GM21381 (cell line): ENCODE data around the gene CTDNEP1.

ENCODE experiments used
- ATAC-seq: cut with Tn5 transposase; IDR thresholded peaks from one replicate; pipeline ENCODE4 v1.9.1; 2021; ENCODE audit warnings: mild to moderate bottlenecking, moderate library complexity; ENCODE audit not compliant: unreplicated experiment

Gene CTDNEP1

DNA sequence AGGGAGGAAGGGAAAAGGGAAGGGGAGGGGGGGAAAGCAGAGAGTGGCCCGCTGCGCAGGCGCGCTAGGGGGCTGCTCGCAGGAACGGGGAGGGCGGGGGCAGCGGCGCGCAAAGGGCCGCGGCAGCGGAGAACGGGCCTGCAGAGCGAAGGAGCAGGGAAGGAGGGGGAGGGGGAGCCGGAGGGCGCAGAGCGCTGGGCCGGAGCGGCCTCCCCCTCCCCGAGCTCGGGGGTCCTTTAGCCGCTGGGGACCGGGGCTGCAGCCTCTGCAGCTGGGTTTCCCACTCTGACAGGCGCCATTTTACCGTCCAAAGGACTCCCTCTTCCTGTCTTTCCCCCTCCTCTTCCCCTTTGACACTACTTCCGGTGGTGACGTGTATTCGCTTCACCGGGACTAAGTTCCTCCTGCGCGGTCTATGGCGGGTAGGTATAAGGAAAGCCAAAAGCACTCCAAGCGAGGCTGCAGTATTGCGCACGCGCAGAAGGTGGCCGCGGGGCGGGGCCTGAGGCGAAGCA is at the start of gene CTDNEP1:
Gene CTDNEP1 (minus strand): TSS at position 74 of the 515 bp plus-strand sequence. CDS start 438 bp downstream, outside the sequence.
- ATAC-seq, result peak; percentile 79

DNA sequence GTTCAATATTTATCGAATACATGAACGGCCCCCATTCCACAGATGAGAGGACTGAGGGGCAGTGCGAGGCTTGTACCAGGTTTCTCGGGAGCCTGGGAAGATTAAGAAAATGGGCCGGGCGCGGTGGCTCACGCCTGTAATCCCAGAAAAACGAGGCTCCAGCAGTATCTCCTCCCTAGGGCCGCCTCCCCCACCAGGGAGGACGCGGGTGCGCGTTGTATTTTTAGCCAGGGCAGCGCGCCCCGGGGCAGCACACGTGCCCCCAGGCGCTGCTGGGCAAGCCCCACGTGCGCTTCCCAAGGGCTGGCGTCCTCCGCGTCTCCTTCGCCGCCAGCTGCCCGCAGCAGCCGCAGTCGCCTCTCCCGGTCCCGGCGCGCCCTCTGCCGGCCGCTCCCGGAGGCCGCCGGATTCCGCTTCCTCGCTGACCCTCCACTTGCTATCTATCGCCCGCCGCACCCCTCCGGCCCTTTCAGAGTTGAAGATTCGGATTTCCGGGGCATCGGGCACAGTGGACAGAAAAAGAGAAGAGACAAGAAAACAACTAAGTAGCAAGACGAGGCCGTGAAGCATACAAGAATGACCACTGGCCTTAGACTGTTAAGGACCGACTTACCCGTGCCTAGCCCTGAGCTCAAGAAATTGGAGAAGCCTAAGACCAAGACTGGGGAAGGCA is 44.8 kb upstream of the CTDNEP1 start:
- ATAC-seq, result no peak

DNA sequence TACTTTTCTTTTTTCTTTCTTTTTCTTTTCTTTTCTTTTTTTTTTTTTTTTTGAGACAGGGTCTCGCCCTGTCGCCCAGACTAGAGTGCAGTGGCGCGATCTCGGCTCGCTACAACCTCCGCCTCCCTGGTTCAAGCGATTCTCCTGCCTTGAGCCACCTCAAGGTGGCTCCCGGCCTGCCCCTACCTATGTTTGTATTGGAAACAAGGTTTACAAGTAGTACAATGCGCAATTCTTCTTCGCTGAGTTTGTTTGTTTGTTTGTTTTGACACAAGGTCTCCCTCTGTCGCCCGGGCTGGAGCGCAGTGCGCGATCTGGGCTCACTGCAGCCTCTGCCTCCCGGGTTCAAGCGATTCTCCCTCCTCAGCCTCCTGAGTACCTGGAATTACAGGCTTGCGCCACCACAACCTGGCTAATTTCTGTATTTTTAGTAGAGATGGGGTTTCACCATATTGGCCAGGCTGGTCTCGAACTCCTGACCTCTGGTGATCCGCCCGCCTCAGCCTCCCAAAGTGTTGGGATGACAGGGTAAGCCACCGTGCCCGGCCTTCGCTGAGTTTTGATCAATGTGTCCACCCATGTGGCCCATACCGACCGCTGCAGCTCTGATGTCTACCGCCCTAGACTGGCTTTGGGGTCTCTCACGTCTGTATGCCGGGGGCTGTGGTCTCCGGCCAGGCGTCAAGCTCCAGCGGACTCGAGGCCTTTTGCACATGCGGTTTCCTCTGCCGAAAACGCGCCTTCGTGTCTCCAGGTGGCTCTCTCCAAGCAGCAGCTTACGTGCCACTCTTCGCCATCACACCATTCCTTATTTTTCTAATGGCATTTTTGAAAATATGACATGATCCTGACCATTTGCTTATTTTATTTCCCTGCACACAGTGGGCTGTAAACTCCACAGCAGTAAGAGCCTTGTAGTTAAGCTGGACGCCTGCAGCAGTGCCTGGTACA is 44.0 kb upstream of the CTDNEP1 start:
- ATAC-seq, result no peak

GRCh38 chr17:7294614-7295153 is 43.1 kb upstream of the CTDNEP1 start, which contains the start of gene YBX2:
YBX2 (minus strand) TSS chr17:7294639; CDS start chr17:7294500, 139 bp downstream.
- no peak for ATAC-seq

GRCh38 chr17:7293816-7294613 is 42.5 kb upstream of the CTDNEP1 start:
- no peak for ATAC-seq

DNA sequence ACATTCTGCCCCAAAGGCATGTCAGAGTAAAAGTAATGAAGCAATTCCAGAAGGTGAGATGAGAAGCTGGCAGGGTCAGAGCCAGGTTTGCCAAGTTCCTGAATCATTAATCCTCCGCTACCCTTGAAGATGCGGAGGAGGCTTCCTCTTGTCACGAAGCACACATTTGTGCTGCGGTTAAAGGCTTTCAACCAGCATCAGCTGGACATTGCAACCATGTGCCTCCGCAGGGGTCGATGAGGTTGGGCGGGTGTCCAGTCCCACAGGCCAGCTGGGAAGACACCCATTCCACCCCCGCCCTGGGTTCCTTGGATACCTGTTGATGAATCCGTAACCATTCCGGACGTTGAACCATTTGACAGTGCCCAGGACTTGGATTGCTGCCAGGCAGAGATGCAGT is 41.6 kb upstream of the CTDNEP1 start:
- ATAC-seq, result no peak

DNA sequence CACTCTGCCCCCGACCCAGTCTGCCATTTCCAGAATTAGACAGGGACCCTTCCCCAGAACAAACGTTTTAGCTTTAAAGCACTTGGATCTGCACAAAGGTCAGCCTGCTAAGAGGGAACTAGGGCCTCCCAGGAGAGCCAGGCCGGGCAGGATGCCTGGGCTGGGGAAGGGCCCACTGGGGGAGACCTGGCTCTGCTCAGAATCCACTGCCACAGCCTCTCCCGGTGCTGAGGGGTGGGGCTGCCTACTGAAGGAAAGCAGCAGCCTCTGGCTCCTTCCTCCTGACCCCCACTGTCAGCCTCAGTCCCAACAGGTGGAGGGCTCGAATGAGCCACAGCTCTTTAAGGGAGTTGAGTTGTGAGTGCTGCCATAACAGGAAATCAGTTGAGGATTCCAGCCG is 41.2 kb upstream of the CTDNEP1 start:
- no peak for ATAC-seq

DNA sequence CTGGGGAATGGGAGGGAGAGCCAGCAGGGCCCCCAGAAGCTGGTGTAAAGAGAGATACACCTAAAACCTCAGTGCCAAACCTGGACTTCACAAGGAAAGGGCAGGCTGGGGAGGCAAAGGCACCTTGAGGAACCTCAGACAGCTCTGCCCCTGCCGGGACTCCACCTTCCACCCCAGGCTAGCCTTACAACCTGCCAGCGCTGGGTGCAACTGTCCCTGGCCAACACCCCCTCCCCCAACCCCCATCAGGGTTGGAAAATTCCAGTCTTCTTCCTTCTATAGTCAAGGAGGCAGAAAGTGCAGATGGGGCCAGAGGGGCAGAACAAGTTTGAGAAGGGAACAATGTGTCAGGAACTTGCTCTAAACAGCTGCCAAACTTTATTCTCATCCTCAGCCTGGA is 40.7 kb upstream of the CTDNEP1 start:
- ATAC-seq, result no peak

- ATAC-seq, result no peak
Observed at GRCh38 chr17:7290685-7291084, 39.2 kb upstream of the CTDNEP1 start.

- no peak for ATAC-seq
Observed at GRCh38 chr17:7290166-7290565, 38.6 kb upstream of the CTDNEP1 start.

- ATAC-seq, result no peak
Observed at GRCh38 chr17:7289256-7290032, 37.9 kb upstream of the CTDNEP1 start.

DNA sequence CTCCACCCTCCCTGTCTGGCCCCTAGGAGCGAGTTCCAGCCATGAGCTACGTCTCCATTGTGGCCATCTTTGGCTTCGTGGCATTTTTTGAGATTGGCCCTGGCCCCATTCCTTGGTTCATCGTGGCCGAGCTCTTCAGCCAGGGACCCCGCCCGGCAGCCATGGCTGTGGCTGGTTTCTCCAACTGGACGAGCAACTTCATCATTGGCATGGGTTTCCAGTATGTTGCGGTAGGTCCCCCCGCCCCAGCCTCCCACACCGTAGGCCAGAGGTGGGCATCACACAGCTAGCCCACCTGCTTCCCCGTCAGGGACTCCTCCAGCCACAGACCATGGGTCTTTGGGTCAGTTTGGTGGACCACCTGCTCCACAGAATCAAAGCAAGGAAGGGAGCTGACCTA is 34.1 kb upstream of the CTDNEP1 start:
- no peak for ATAC-seq

DNA sequence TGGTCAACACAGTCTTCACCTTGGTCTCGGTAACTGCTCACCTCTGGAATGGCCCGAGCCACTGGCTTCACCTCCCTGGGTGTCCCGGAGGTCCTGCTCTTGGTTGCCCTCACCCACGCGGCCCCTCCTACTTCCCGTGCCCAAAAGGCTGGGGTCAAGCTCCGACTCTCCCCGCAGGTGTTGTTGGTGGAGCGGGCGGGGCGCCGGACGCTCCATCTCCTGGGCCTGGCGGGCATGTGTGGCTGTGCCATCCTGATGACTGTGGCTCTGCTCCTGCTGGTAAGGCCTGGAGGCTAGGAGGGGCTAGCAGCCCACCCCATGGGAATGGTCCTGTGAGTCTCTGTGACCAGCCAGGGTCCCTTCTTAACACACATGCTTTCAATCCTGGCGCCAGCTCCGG is 33.4 kb upstream of the CTDNEP1 start:
- no peak for ATAC-seq

DNA sequence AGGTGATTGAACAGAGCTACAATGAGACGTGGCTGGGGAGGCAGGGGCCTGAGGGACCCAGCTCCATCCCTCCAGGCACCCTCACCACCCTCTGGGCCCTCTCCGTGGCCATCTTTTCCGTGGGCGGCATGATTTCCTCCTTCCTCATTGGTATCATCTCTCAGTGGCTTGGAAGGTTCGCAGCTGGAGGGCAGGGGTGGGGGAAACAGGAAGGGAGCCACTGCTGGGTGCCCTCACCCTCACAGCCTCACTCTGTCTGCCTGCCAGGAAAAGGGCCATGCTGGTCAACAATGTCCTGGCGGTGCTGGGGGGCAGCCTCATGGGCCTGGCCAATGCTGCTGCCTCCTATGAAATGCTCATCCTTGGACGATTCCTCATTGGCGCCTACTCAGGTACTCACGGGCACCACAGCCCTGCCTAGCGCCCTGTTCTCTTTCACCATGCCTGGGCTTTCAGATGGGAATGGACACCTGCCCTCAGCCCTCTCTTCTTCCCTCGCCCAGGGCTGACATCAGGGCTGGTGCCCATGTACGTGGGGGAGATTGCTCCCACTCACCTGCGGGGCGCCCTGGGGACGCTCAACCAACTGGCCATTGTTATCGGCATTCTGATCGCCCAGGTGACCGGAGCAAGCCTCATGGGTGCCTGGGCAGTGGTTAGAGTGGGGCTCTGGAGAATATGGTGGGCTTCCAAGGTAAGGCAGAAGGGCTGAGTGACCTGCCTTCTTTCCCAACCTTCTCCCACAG is 32.1 kb upstream of the CTDNEP1 start:
- ATAC-seq, result no peak

DNA sequence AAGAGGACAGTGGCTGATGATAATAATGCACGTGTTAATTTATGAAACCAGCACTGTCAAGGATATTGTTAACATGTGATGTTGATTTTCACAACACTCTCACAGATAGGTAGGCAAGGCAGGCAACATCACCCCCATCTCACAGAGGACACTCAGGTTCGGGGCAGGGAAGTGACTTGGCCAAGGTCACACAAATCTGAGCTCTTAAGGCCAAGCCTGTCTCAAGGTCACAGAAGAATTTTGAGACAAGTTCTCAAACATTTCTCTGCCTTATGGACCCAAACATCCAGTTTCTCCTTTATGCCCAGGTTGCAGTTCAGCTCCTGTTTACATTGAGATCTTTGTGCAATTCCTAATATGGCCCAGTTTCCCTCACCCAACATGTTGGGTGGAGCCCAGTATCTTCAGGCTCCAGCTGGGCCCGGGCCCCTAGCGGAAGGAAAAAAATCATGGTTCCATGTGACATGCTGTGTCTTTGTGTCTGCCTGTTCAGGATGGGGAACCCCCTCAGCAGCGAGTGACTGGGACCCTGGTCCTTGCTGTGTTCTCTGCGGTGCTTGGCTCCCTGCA is 31.3 kb upstream of the CTDNEP1 start:
- ATAC-seq, result no peak

DNA sequence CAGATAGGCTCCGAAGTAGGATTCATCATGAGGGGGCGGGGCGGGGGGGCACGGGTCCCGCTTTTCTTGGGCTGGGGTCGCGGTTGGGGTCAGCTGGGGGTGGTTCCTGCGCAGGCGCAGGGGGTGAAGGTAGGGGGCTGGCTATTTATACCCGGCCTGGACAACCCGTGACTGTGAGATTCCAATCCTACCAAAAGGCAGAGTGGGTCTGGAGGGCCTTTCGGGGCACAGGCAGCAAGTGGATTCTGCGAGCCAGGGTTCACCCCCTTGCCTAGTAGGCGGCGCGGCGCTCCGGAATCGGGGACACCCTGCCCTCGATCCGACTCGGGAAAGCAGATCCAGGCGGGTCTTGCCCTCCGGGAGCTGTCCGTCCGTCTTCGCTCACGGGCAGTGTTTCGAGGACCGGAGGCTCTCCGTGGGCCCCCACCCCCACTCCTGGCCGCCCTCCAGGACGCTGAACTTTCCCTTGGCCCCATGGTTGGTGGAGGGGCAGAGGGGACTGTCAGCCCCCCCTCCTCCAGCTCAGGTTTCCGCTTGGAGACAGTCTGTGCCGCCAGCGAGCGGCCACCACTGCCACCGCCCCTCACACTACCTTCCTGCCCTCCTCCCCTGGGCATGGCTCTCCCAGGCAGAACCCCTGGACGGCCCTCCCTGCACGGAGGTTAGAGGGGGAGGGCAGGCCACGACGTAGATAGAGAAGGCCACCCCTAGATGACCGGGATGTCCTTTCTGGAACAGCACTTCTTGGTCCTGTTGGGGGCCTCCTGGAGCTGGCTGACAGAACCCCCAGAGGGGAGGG is 30.6 kb upstream of the CTDNEP1 start:
- no peak for ATAC-seq

- peak; percentile 63 for ATAC-seq
Observed at GRCh38 chr17:7281074-7281952, 29.8 kb upstream of the CTDNEP1 start, which contains the start of gene SLC2A4. SLC2A4 (plus strand) TSS chr17:7281718; CDS start chr17:7281935, 217 bp downstream.
